Fibroblast of skin of back (primary cell): ENCODE data around the gene SCAF11.

Source experiments
- DNase-seq: peaks from one replicate; pipeline ENCODE4 v3.0.0-alpha.2; 2013

Gene SCAF11

GRCh38 chr12:45978108-45978507 lies 12.3 kb downstream of the SCAF11 start:
- no peak for DNase-seq

- DNase-seq, result no peak
Measured at GRCh38 chr12:45977620-45978019, 12.8 kb downstream of the SCAF11 start.

- DNase-seq, result no peak
Measured at GRCh38 chr12:45975506-45975905, 14.9 kb downstream of the SCAF11 start.

DNA sequence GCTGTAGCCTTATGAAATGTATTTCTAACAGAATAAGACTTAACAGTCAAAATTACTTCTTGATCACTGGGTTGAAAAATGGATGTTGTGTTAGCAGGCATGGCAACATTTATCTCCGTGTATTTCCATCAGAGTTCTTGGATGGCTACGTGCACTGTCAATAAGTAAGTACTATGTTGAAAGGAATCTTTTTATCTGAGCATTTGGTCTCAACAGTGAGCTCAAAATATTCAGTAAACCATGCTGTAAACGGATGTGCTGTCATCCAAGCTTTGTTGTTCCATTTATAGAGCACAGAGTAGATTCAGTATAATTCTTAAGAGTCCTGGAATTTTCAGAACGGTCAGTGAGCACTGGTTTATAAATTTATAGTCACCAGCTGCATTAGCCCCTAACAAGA lies 15.5 kb downstream of the SCAF11 start:
- DNase-seq, result no peak

DNA sequence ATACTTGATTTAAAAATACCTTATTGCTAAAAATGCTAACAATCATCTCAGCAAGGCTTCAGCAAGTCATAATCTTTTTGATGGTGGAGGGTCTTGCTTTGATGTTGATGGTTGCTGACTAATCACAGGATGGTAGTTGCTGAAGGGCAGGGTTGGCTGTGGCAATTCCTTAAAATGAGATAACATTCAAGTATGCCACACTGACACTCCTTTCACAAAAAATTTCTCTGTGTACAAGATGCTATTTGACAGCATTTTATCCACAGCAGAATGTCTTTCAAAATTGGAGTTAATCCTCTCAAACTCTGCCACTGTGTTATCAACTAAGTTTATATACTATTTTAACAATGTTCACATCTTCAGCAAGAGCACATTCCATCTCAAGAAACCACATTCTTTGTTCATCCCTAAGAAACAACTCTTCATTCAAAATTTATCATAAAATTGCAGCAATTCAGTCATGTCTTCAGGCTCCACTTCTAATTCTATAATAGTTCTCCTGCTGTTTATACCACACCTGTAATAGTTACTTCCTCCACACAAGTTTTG lies 16.1 kb downstream of the SCAF11 start:
- peak; percentile 20 for DNase-seq

- peak; percentile 61 for DNase-seq
Measured at GRCh38 chr12:45973526-45973925, 16.8 kb downstream of the SCAF11 start.

- no peak for DNase-seq
Measured at GRCh38 chr12:45970391-45970790, 20.0 kb downstream of the SCAF11 start.

DNA sequence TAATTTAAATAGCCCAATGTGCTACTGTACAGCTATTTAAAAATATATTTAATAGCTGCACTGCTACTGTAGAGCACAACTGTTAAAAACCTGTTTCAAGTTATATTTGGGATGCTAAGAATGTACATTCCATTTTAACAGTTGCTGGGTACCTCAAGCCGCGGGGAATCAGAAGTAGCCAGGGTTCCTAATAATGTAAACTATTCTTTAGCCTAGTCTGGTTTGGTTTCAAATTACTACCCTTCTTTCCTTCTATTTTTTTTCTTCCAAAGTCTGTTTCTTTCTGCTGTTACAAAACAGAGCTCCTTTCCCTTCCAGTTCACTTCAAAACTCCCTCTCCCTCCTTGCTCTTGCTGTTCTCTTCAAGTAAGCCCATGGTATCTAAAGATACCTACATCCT lies 21.3 kb downstream of the SCAF11 start:
- peak; percentile 62 for DNase-seq

GRCh38 chr12:45966486-45966885 lies 23.9 kb downstream of the SCAF11 start:
- DNase-seq, result peak; percentile 89

DNA sequence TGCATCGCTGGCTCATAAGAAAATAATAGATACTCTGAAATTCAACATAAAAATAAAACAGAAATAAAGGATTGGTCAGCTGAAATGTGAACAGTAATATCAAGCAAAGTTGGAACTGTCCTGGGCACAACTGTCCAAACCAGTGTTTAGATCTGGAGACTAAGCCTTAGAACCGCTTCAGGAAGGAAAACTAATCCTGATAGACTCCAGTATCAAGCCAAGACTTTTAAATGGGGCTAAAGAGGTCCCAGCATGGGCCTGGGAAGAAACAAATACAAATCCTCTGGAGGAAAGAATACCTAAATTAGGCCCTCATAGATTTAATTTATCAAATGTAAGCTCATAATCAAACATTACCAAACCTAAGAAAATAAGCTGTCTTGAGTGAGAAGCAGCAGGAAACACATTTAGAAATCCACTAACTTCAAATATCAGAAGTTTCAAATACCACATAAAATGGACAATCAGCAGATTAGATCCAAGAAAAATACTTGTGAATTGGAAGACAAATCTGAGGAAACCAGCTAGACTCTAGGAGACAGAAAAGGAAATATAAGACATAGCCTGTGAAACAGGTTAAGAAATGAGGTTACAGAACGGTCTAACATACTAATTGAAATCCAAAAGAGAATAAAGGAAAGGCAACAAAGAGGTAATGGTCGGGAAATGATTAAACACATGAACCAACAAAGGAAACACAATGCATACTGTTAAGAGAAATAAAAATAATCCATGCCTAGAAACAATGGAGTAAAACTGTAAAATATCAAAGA lies 27.6 kb downstream of the SCAF11 start:
- DNase-seq, result no peak

GRCh38 chr12:45959728-45960127 lies 30.6 kb downstream of the SCAF11 start:
- DNase-seq, result no peak

- DNase-seq, result no peak
Measured at GRCh38 chr12:45959025-45959424, 31.3 kb downstream of the SCAF11 start.

DNA sequence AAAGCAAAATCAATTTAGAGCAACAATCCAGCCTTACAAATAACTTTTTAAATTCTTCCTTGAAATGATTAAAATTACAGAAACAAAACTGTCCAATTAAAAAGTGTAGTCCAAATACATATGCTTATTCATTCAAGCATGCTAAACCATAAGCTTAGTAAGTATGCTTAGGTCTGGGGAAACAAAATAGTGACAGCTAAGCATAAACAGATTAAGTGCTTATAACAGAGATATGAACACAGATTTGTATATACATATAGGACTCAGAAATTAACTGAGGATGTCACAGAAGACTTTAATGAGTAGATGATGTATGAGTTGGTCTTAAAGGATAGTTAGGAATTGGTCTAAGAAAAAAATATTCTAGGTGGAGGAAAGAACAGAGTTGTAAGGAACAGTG lies 41.8 kb downstream of the SCAF11 start:
- DNase-seq, result no peak

- DNase-seq, result no peak
Measured at GRCh38 chr12:45946435-45946834, 43.9 kb downstream of the SCAF11 start.

DNA sequence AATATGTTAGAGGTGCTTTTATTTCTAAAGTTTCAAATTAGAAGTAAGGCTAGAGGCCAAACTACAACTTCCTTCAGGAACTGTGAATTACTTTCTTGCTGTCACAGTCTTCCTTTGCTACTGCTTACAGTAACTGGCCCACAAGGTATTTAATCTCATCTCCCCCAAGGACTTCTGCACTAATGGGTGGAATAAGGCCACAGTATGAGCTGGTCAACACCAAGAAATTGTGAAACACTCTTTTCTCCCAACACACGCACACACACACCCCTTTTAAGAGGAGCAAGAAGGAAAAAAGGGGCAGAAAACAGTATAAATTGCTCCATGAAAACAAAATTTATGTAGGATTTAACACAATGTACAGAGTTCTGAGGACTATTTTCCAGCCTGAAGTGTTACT lies 45.6 kb downstream of the SCAF11 start:
- no peak for DNase-seq

GRCh38 chr12:45939759-45940158 lies 50.6 kb downstream of the SCAF11 start:
- DNase-seq, result no peak

GRCh38 chr12:45938566-45938965 lies 51.8 kb downstream of the SCAF11 start:
- no peak for DNase-seq

GRCh38 chr12:45934956-45935355 lies 55.4 kb downstream of the SCAF11 start:
- DNase-seq, result no peak

- no peak for DNase-seq
Measured at GRCh38 chr12:45933504-45933903, 56.9 kb downstream of the SCAF11 start.

DNA sequence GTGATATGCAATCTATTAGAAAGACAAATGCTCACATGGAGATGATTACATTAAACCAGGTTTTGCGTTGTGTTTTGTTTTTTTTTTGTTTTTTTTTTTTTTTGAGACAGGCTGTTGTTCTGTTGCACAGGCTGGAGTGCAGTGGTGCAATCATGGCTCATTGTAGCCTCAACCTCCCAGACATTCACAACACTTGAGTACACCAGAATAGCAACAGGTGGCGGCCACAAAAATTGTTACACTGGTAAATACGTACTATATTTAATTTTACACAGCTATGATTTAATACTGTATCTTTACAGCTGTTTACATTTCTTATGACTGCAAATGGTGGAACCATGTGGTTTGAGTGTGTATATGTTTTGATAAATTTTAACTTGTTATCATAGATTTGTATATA lies 60.0 kb downstream of the SCAF11 start:
- no peak for DNase-seq

GRCh38 chr12:45928309-45928708 lies 62.1 kb downstream of the SCAF11 start:
- no peak for DNase-seq

DNA sequence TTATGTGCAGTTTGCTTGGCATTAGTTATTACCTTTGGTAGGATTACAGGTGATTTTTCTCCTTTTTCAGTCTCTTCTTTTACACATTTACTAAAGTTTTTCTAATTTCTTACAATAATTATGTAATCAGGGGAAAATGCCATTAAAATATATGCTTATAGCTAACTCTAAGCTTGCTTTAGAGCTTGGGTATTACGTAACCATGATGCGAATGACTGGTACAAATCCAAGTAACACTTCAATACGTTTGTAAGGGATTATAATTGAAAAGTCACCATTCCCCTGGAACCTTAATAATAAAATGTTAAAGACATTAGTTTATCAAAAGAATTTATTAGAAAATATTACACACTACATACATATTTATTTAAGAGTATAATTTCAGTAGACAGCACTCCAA lies 71.6 kb downstream of the SCAF11 start:
- DNase-seq, result no peak

GRCh38 chr12:45915405-45915804 lies 75.0 kb downstream of the SCAF11 start:
- peak; percentile 8 for DNase-seq

GRCh38 chr12:45914090-45914489 lies 76.3 kb downstream of the SCAF11 start:
- DNase-seq, result peak; percentile 86

DNA sequence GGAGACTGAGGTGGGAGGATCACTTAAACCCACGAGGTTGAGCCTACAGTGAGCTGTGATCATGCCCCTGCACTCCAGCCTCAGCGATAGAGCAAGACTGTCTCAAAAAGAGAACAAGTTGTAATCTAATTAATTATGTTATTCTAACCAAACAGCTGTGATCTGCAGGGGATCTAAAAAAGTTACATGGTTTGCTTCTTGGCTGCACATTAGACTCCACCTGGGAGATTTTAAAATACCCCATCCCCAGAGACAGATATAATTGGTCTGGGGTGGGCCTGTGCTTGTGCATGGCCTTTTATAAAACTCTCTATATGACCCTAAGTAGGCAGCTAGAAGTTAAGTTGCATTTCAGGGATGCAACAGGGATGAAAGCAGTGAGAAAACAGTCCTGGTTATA lies 76.7 kb downstream of the SCAF11 start:
- DNase-seq, result no peak
